Caco-2 (cell line): ENCODE data around the gene SPC25. TPM values are rescaled to one million over a fixed set of nuclear protein-coding genes. Genes with fewer than 3 reads are reported as not detected.

Experiments used
- BruUV-seq: library from RNA; stranded (reverse); fragments of 400-500 nt; replicated peaks from 2 replicates; lab custom pipeline; 2021; lab: Mats Ljungman, UMichigan
- CTCF ChIA-PET: fragments of 300-600 bp; sonication (Branson Sonifier 250); formaldehyde crosslinking; loops from one replicate; lab custom pipeline; 2022; ENCODE audit warnings: antibody characterized with exemption; lab: Charles Lee
- POLR2A ChIA-PET: fragments of 300-600 bp; sonication (Branson Sonifier 250); formaldehyde crosslinking; loops from one replicate; lab custom pipeline; 2022; ENCODE audit warnings: antibody characterized with exemption; lab: Charles Lee
- DNase-seq, 2 experiments: peaks; one replicate each; pipeline versions ENCODE4 v3.0.0 to v3.0.0-alpha.2; 2020 to 2022
- H3K27me3 ChIP-seq: replicated peaks from 2 replicates; pipeline ENCODE4 v1.6.0; 2011; ENCODE audit warnings: low read length; ENCODE audit not compliant: control insufficient read depth, insufficient read depth
- H3K36me3 ChIP-seq: 2 replicates; pipeline ENCODE4 v1.5.1; 2011; ENCODE audit warnings: low read length; ENCODE audit not compliant: control insufficient read depth, insufficient read depth
- H3K4me1 ChIP-seq: fragments of 250-450 bp; sonication (Bioruptor Pico); 2 replicates; pipeline ENCODE4 v1.5.1; 2020; ENCODE audit warnings: mild to moderate bottlenecking
- H3K4me3 ChIP-seq: 2 replicates; pipeline ENCODE4 v1.5.1; 2011; ENCODE audit warnings: low read depth, mild to moderate bottlenecking, control low read depth, low read length
- H3K9me3 ChIP-seq: fragments of 250-450 bp; sonication (Bioruptor Pico); 2 replicates; pipeline ENCODE4 v1.5.1; 2020; ENCODE audit warnings: mild to moderate bottlenecking, moderate library complexity
- H3K27ac Mint-ChIP-seq: one replicate; pipeline ENCODE4 v1.8.0; 2022; ENCODE audit warnings: mixed read lengths; ENCODE audit not compliant: unreplicated experiment
- H3K27me3 Mint-ChIP-seq: one replicate; pipeline ENCODE4 v1.8.0; 2022; ENCODE audit warnings: mixed read lengths; ENCODE audit not compliant: insufficient read depth, unreplicated experiment
- H3K36me3 Mint-ChIP-seq: one replicate; pipeline ENCODE4 v1.8.0; 2022; ENCODE audit warnings: mild to moderate bottlenecking, mixed read lengths; ENCODE audit not compliant: insufficient read depth, unreplicated experiment
- H3K4me1 Mint-ChIP-seq: one replicate; pipeline ENCODE4 v1.8.0; 2022; ENCODE audit warnings: low read depth, mixed read lengths; ENCODE audit not compliant: unreplicated experiment
- H3K4me3 Mint-ChIP-seq: one replicate; pipeline ENCODE4 v1.8.0; 2022; ENCODE audit warnings: mild to moderate bottlenecking, moderate library complexity, mixed read lengths; ENCODE audit not compliant: unreplicated experiment
- H3K9me3 Mint-ChIP-seq: one replicate; pipeline ENCODE4 v1.8.0; 2022; ENCODE audit warnings: mixed read lengths; ENCODE audit not compliant: unreplicated experiment
- intact Hi-C: fragments of 100-400 bp; cut with micrococcal nuclease; formaldehyde crosslinking; loops from one replicate; pipeline ENCODE4 v1.10.0; 2022; ENCODE audit not compliant: unreplicated experiment
- total RNA-seq: library from RNA; stranded (reverse); gene quantifications from 2 replicates; pipeline ENCODE4 v1.2.3, GENCODE V29; 2022
- TF ChIP-seq, protein P1 (sequence below), 2 experiments: fragments of 200-600 bp in 1 of 2; IDR thresholded peaks; 1 replicate in 1 of 2; 2 replicates in 1 of 2; pipeline versions ENCODE4 v1.5.1 to v1.8.0; 2011 to 2022; ENCODE audit warnings: antibody characterized with exemption in 1 of 2, control low read depth in 1 of 2, inconsistent platforms in 1 of 2, low read depth in 1 of 2, low read length in 1 of 2, mild to moderate bottlenecking in 1 of 2, moderate library complexity in 1 of 2; ENCODE audit not compliant: insufficient read depth in 1 of 2, severe bottlenecking in 1 of 2, unreplicated experiment in 1 of 2

Gene SPC25
- total RNA-seq, 1 experiment from 2014 or later: 32.6 TPM

DNA sequence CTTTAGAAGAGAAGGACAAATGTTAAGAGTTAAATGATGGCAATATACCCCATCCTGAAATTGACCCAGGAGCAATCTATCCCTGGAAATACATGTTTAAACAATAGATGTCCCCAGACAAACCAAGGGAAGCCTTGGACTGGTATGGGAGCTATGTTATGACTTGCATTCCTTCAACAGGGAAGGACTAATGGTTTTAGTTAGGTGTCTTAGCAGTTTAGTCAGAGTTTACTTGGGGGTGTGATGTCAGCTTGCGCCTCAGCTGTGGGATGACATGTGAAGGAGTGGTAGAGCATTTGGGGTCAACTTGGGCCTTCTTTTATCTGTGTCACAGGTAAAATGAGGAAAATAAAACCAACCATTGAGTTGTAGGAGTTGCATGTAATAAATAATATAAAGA is 36.8 kb downstream of the SPC25 start:
- Histone ChIP-seq H3K4me3 (no peak overlapping the region), H3K9me3 (no peaks in the 10 kb centered on the region), H3K4me1 (0 out of 2 replicates have a peak, but pooled peaks cover 3% of the 10 kb centered on the region), H3K27me3 (no peaks in the 10 kb centered on the region), H3K36me3 (no peaks in the 10 kb centered on the region)
- no peaks in the 10 kb centered on the region for H3K9me3 Mint-ChIP-seq
- ChIA-PET POLR2A (no interaction called here), CTCF (interaction anchor here (0.6 kb wide), 1 partner anchor 66 kb away, joined by 3 read pairs; no protein-coding TSS in a partner anchor)
- peaks cover 27% of the 10 kb centered on the region for H3K36me3 Mint-ChIP-seq
- H3K27me3 Mint-ChIP-seq: no peaks in the 10 kb centered on the region
- no TSS peak for BruUV-seq
- H3K27ac Mint-ChIP-seq: no peak overlapping the region
- DNase-seq: no peak
- TF ChIP-seq, protein P1, sequence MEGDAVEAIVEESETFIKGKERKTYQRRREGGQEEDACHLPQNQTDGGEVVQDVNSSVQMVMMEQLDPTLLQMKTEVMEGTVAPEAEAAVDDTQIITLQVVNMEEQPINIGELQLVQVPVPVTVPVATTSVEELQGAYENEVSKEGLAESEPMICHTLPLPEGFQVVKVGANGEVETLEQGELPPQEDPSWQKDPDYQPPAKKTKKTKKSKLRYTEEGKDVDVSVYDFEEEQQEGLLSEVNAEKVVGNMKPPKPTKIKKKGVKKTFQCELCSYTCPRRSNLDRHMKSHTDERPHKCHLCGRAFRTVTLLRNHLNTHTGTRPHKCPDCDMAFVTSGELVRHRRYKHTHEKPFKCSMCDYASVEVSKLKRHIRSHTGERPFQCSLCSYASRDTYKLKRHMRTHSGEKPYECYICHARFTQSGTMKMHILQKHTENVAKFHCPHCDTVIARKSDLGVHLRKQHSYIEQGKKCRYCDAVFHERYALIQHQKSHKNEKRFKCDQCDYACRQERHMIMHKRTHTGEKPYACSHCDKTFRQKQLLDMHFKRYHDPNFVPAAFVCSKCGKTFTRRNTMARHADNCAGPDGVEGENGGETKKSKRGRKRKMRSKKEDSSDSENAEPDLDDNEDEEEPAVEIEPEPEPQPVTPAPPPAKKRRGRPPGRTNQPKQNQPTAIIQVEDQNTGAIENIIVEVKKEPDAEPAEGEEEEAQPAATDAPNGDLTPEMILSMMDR (IDR thresholded peaks at IDR 0.05; ENCODE audit: insufficient read depth in 1 of 2, low read depth in 1 of 2, low read length in 1 of 2, severe bottlenecking in 1 of 2, unreplicated experiment in 1 of 2): no peak
- intact Hi-C loops: no loop called here
- peaks cover 13% of the 10 kb centered on the region for H3K4me1 Mint-ChIP-seq
- no peak overlapping the region for H3K4me3 Mint-ChIP-seq

DNA sequence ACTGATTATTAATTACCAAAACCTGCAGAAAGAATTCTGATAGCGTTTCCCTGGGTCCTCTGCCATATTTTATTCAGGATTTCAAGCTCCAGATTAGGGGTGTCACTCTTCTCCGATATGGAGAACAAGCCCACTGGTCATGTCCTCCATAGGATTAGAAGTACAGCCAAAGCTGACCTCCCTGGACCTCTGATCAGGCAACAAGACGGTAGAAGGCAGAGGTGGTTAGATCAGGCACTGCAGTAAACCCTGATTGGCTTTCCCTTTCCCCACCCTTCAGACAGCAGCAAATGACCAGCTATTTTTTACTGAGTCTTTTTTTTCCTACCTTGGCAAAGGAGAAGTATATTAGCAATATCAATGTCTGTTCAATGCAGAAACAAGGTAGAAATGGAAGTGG is 37.7 kb downstream of the SPC25 start:
- intact Hi-C loops: no loop called here
- TF ChIP-seq, protein P1 (IDR thresholded peaks at IDR 0.05; ENCODE audit: insufficient read depth in 1 of 2, low read depth in 1 of 2, low read length in 1 of 2, severe bottlenecking in 1 of 2, unreplicated experiment in 1 of 2): no peak

DNA sequence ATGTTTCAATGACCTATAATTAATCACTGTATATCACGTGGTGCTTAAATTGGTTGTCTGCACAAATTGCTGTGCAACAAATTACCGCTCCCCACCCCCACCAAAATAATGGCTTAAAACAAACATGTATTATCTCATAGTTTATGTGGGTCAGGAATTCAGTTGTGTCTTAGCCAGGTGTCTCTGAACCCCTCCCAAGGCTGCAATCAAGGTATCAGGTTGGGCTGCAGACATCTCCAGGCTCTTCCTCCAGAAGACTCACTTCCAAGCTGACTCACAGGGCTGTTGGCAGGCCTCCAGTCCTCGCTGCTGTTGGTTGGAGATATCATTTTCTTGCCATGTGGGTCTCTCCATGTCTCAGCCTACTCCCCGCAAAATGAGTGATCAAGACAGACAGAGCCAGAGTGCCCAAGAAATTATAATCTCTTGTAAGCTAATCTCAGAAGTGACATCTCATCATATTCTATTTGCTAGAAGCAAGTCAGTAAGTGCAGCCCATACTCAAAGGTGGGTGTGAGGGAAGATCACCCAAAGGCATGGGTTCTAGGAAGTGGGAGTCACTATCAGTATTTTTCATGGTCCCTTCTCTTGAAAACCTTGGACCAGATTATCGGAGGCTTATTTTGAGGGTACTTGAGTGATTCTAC is 38.4 kb downstream of the SPC25 start:
- TF ChIP-seq, protein P1 (IDR thresholded peaks at IDR 0.05; ENCODE audit: insufficient read depth in 1 of 2, low read depth in 1 of 2, low read length in 1 of 2, severe bottlenecking in 1 of 2, unreplicated experiment in 1 of 2): no peak
- CTCF ChIA-PET: no interaction called here
- intact Hi-C loops: no loop called here

More for the DNA sequence above, 37.7 kb downstream of the SPC25 start:
- Mint-ChIP-seq H3K27me3 (no peaks in the 10 kb centered on the region), H3K4me1 (peaks cover 11% of the 10 kb centered on the region), H3K36me3 (peaks cover 27% of the 10 kb centered on the region), H3K9me3 (no peaks in the 10 kb centered on the region), H3K4me3 (no peak overlapping the region), H3K27ac (no peak overlapping the region)
- H3K36me3 ChIP-seq: no peaks in the 10 kb centered on the region
- CTCF ChIA-PET: no interaction called here
- no peaks in the 10 kb centered on the region for H3K27me3 ChIP-seq
- no peaks in the 10 kb centered on the region for H3K9me3 ChIP-seq
- POLR2A ChIA-PET: no interaction called here
- no peak for DNase-seq
- no peaks in the 10 kb centered on the region for H3K4me1 ChIP-seq
- BruUV-seq: no TSS peak
- no peak overlapping the region for H3K4me3 ChIP-seq

More for the DNA sequence above, 38.4 kb downstream of the SPC25 start:
- no peak for DNase-seq
- Mint-ChIP-seq H3K36me3 (peaks cover 27% of the 10 kb centered on the region), H3K4me1 (peaks cover 4% of the 10 kb centered on the region), H3K27me3 (no peaks in the 10 kb centered on the region), H3K4me3 (no peak overlapping the region), H3K27ac (no peak overlapping the region), H3K9me3 (no peaks in the 10 kb centered on the region)
- Histone ChIP-seq H3K27me3 (no peaks in the 10 kb centered on the region), H3K4me3 (no peak overlapping the region), H3K36me3 (no peaks in the 10 kb centered on the region), H3K9me3 (no peaks in the 10 kb centered on the region), H3K4me1 (no peaks in the 10 kb centered on the region)
- POLR2A ChIA-PET: no interaction called here
- BruUV-seq: no TSS peak
